H9 (cell line): Measurements from ENCODE around the gene BACE2. TPM values are rescaled to one million over a fixed set of nuclear protein-coding genes. Genes with fewer than 3 reads are reported as not detected.

Experiments
- DNase-seq: peaks from one replicate; pipeline ENCODE4 v3.0.0-alpha.2; 2017
- H2AFZ ChIP-seq: one replicate; pipeline ENCODE4 v1.6.1; 2013; ENCODE audit warnings: mild to moderate bottlenecking, low read length, control low read depth, moderate library complexity
- H2AK5ac ChIP-seq: 2 replicates; pipeline ENCODE4 v1.6.1; 2013; ENCODE audit warnings: low read length, control low read depth, mixed read lengths; ENCODE audit not compliant: insufficient read length
- H2BK120ac ChIP-seq: one replicate; pipeline ENCODE4 v1.6.1; 2013; ENCODE audit warnings: low read depth, mild to moderate bottlenecking, low read length, control low read depth, inconsistent platforms; ENCODE audit not compliant: poor library complexity, severe bottlenecking
- H2BK12ac ChIP-seq: 2 replicates; pipeline ENCODE4 v1.6.1; 2013; ENCODE audit warnings: low read length, control low read depth, mixed read lengths, low read depth; ENCODE audit not compliant: insufficient read length
- H2BK15ac ChIP-seq: 2 replicates; pipeline ENCODE4 v1.6.1; 2013; ENCODE audit warnings: low read depth, low read length, control low read depth
- H2BK20ac ChIP-seq: one replicate; pipeline ENCODE4 v1.6.1; 2013; ENCODE audit warnings: low read depth, mild to moderate bottlenecking, low read length, control low read depth, inconsistent platforms; ENCODE audit not compliant: poor library complexity, severe bottlenecking
- H2BK5ac ChIP-seq: 2 replicates; pipeline ENCODE4 v1.6.1; 2013; ENCODE audit warnings: low read length, control low read depth, mixed read lengths; ENCODE audit not compliant: insufficient read length
- H3K14ac ChIP-seq: 2 replicates; pipeline ENCODE4 v1.6.1; 2013; ENCODE audit warnings: low read length, control low read depth; ENCODE audit not compliant: insufficient read depth
- H3K18ac ChIP-seq: 2 replicates; pipeline ENCODE4 v1.6.1; 2013; ENCODE audit warnings: low read depth, mild to moderate bottlenecking, mixed read lengths, low read length, control low read depth; ENCODE audit not compliant: insufficient read length
- H3K23ac ChIP-seq: 2 replicates; pipeline ENCODE4 v1.6.1; 2013; ENCODE audit warnings: low read length, control low read depth, mixed read lengths, low read depth; ENCODE audit not compliant: insufficient read length
- H3K23me2 ChIP-seq: 2 replicates; pipeline ENCODE4 v1.6.1; 2013; ENCODE audit warnings: low read depth, mild to moderate bottlenecking, mixed read lengths, low read length, control low read depth; ENCODE audit not compliant: insufficient read length, poor library complexity, severe bottlenecking
- H3K27ac ChIP-seq: 2 replicates; pipeline ENCODE4 v1.5.1; 2013; ENCODE audit warnings: low read length, control low read depth, mixed read lengths, low read depth; ENCODE audit not compliant: insufficient read length
- H3K27me3 ChIP-seq: 2 replicates; pipeline ENCODE4 v1.6.1; 2013; ENCODE audit warnings: low read length, control low read depth, inconsistent platforms; ENCODE audit not compliant: insufficient read depth
- H3K4ac ChIP-seq: 2 replicates; pipeline ENCODE4 v1.6.1; 2013; ENCODE audit warnings: low read depth, mild to moderate bottlenecking, control low read depth, inconsistent platforms, low read length, moderate library complexity
- H3K4me1 ChIP-seq: 2 replicates; pipeline ENCODE4 v1.6.1; 2013; ENCODE audit warnings: low read length, control low read depth, inconsistent platforms; ENCODE audit not compliant: insufficient read depth
- H3K4me2 ChIP-seq: 2 replicates; pipeline ENCODE4 v1.6.1; 2013; ENCODE audit warnings: low read length, control low read depth, mixed read lengths; ENCODE audit not compliant: insufficient read length, insufficient read depth
- H3K56ac ChIP-seq: 2 replicates; pipeline ENCODE4 v1.6.1; 2013; ENCODE audit warnings: low read depth, mild to moderate bottlenecking, mixed read lengths, low read length, control low read depth; ENCODE audit not compliant: insufficient read length
- H3K79me1 ChIP-seq: 2 replicates; pipeline ENCODE4 v1.6.1; 2013; ENCODE audit warnings: low read depth, mild to moderate bottlenecking, moderate library complexity, low read length, control low read depth, inconsistent platforms; ENCODE audit not compliant: insufficient read depth, poor library complexity, severe bottlenecking
- H3K79me2 ChIP-seq: 2 replicates; pipeline ENCODE4 v1.6.1; 2013; ENCODE audit warnings: low read length, control low read depth, inconsistent platforms; ENCODE audit not compliant: insufficient read depth
- H3K9ac ChIP-seq: 2 replicates; pipeline ENCODE4 v1.6.1; 2013; ENCODE audit warnings: low read length, control low read depth, mixed read lengths; ENCODE audit not compliant: insufficient read length; ENCODE audit errors: extremely low read depth
- H3K9me3 ChIP-seq: one replicate; pipeline ENCODE4 v1.6.1; 2013; ENCODE audit warnings: low read depth, low read length, inconsistent platforms; ENCODE audit not compliant: control insufficient read depth
- H3T11ph ChIP-seq: one replicate; pipeline ENCODE4 v1.6.1; 2013; ENCODE audit warnings: mild to moderate bottlenecking, low read length, control low read depth, inconsistent platforms
- H4K20me1 ChIP-seq: one replicate; pipeline ENCODE4 v1.6.1; 2013; ENCODE audit not compliant: control insufficient read depth, insufficient read length, insufficient read depth
- H4K5ac ChIP-seq: 2 replicates; pipeline ENCODE4 v1.6.1; 2013; ENCODE audit warnings: low read depth, mild to moderate bottlenecking, mixed read lengths, low read length, control low read depth; ENCODE audit not compliant: insufficient read length
- H4K8ac ChIP-seq: replicated peaks from 2 replicates; pipeline ENCODE4 v1.6.1; 2013; ENCODE audit warnings: low read length, control low read depth, mixed read lengths, low read depth; ENCODE audit not compliant: insufficient read length
- H4K91ac ChIP-seq: 2 replicates; pipeline ENCODE4 v1.6.1; 2013; ENCODE audit warnings: low read depth, mild to moderate bottlenecking, moderate library complexity, mixed read lengths, low read length, control low read depth; ENCODE audit not compliant: insufficient read length
- H3K27ac Mint-ChIP-seq, 3 experiments: 2 replicates in 2 of 3; 3 replicates in 1 of 3; pipeline ENCODE4 v1.8.0; 2020 to 2021; ENCODE audit warnings: mixed read lengths in 3 of 3, mild to moderate bottlenecking in 1 of 3, moderate library complexity in 1 of 3
- H3K27me3 Mint-ChIP-seq: 2 replicates; pipeline ENCODE4 v1.8.0; 2021; ENCODE audit warnings: low read depth, mild to moderate bottlenecking, moderate library complexity, mixed read lengths
- H3K36me3 Mint-ChIP-seq, 3 experiments: 2 replicates in 2 of 3; 3 replicates in 1 of 3; pipeline ENCODE4 v1.8.0; 2020 to 2021; ENCODE audit warnings: low read depth in 3 of 3, mixed read lengths in 3 of 3; ENCODE audit not compliant: insufficient read depth in 1 of 3
- H3K4me1 Mint-ChIP-seq, 2 experiments: 2 replicates each; pipeline ENCODE4 v1.8.0; 2020; ENCODE audit warnings: mixed read lengths in 2 of 2
- H3K4me3 Mint-ChIP-seq, 2 experiments: 2 replicates in 1 of 2; 3 replicates in 1 of 2; pipeline ENCODE4 v1.8.0; 2020 to 2021; ENCODE audit warnings: mild to moderate bottlenecking in 2 of 2, mixed read lengths in 2 of 2, moderate library complexity in 1 of 2
- H3K9me3 Mint-ChIP-seq, 2 experiments: 2 replicates in 1 of 2; 3 replicates in 1 of 2; pipeline ENCODE4 v1.8.0; 2020; ENCODE audit warnings: mild to moderate bottlenecking in 2 of 2, mixed read lengths in 2 of 2, moderate library complexity in 1 of 2
- whole genome bisulfite sequencing: extraction: QIAGEN DNeasy Blood & Tissue Kit; methylation state at CpG from one replicate; pipeline ENCODE4 v1.1.7; 2013; ENCODE audit warnings: missing lambda C conversion rate, low lambda C conversion rate, mixed read lengths; ENCODE audit not compliant: insufficient read length; ENCODE audit errors: extremely low coverage; 5-methylcytosine and 5-hydroxymethylcytosine counted together
- total RNA-seq: library from RNA; stranded (reverse); gene quantifications from 2 replicates; pipeline ENCODE4 v1.2.1, GENCODE V29; 2021
- TF ChIP-seq, protein P1 (sequence below): fragments of 200-600 bp; sonication (generic); conservative IDR thresholded peaks from 3 replicates; pipeline ENCODE4 v1.8.0; 2021; ENCODE audit warnings: antibody characterized with exemption, mild to moderate bottlenecking

BACE2 gene
- total RNA-seq, 1 experiment from 2014 or later, result 8.0 TPM

DNA sequence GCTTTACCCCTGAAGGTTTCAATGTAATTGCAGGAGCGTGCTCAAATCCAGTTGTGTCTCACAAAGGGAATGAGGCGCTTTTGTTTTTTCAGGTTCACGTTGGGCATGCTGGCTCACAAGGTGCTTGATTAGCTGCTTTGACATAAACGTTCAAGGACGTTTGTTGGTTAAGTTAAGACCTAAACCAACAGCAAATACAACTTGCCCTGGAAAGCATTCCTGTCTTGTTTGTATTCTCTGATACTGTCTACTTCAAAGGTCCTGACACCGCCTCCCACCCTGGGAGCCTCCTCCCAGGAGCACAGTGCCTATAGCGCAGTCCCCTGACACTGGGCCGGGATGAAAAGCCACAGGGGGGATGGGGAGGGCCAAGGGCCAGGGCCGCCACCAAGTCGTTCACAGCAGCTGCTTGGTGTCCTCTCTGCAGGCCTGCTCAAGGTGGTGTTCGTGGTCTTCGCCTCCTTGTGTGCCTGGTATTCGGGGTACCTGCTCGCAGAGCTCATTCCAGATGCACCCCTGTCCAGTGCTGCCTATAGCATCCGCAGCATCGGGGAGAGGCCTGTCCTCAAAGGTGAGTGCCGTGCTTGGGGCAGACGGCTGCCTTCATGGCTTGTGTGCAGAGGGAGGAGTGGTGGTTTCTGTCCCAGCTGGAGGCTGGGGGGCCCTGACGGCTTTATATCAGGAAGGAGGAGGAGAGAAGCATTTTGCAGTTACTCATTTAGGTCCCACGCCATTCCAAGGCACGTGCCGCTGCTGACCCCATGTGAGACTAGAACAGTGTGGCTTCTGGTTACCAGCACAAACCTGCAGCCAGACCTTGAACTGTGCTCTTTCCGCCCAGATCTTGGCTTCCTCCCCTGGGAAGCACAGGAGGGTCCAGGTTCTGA lies 154.8 kb downstream of the BACE2 start:
- Mint-ChIP-seq H3K4me3 (no peak overlapping the region), H3K36me3 (no peaks in the 10 kb centered on the region; a peak in 1 of 7 replicates), H3K27ac (no peak overlapping the region)

More for the DNA sequence above, 154.8 kb downstream of the BACE2 start:
- H3K4ac ChIP-seq, result no peak overlapping the region
- no peaks in the 10 kb centered on the region for H3K9me3 ChIP-seq
- H2AFZ ChIP-seq, result no peak overlapping the region
- H3K23me2 ChIP-seq, result no peaks in the 10 kb centered on the region
- Mint-ChIP-seq H3K27me3 (peaks cover 3% of the 10 kb centered on the region), H3K9me3 (no peaks in the 10 kb centered on the region), H3K4me1 (peaks cover 6 to 13% of the 10 kb centered on the region in 2 experiments)
- no CpG with 5 or more reads among the region's 23 CpGs for WGBS
- H2BK20ac ChIP-seq, result no peak overlapping the region
- no peaks in the 10 kb centered on the region for H3K79me1 ChIP-seq
- no peak overlapping the region for H2AK5ac ChIP-seq
- H3K4me2 ChIP-seq, result no peak overlapping the region
- no peak overlapping the region for H4K8ac ChIP-seq
- no peak overlapping the region for H4K91ac ChIP-seq
- no peak overlapping the region for H3K27ac ChIP-seq
- no peaks in the 10 kb centered on the region for H4K20me1 ChIP-seq
- H3K18ac ChIP-seq, result no peak overlapping the region
- H3K56ac ChIP-seq, result no peak overlapping the region
- no peaks in the 10 kb centered on the region for H3K4me1 ChIP-seq
- TF ChIP-seq, protein P1, sequence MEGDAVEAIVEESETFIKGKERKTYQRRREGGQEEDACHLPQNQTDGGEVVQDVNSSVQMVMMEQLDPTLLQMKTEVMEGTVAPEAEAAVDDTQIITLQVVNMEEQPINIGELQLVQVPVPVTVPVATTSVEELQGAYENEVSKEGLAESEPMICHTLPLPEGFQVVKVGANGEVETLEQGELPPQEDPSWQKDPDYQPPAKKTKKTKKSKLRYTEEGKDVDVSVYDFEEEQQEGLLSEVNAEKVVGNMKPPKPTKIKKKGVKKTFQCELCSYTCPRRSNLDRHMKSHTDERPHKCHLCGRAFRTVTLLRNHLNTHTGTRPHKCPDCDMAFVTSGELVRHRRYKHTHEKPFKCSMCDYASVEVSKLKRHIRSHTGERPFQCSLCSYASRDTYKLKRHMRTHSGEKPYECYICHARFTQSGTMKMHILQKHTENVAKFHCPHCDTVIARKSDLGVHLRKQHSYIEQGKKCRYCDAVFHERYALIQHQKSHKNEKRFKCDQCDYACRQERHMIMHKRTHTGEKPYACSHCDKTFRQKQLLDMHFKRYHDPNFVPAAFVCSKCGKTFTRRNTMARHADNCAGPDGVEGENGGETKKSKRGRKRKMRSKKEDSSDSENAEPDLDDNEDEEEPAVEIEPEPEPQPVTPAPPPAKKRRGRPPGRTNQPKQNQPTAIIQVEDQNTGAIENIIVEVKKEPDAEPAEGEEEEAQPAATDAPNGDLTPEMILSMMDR, result no peak
- H2BK5ac ChIP-seq, result no peak overlapping the region
- H2BK12ac ChIP-seq, result no peak overlapping the region
- H3T11ph ChIP-seq, result no peak overlapping the region
- H3K79me2 ChIP-seq, result no peaks in the 10 kb centered on the region
- no peak for DNase-seq
- H4K5ac ChIP-seq, result no peak overlapping the region
- no peak overlapping the region for H2BK15ac ChIP-seq
- no peak overlapping the region for H2BK120ac ChIP-seq
- no peak overlapping the region for H3K9ac ChIP-seq
- no peak overlapping the region for H3K23ac ChIP-seq
- no peak overlapping the region for H3K14ac ChIP-seq
- H3K27me3 ChIP-seq, result no peaks in the 10 kb centered on the region
